GM13976 (cell line): Measurements from ENCODE around the gene PRKG1.

Experiments
- DNase-seq: peaks from one replicate; pipeline ENCODE4 v3.0.0; 2012; ENCODE audit warnings: low spot score
- in situ Hi-C: fragments of 300-500 bp; cut with MboI; formaldehyde crosslinking; loops from one replicate; pipeline ENCODE4 v1.12.0; 2022; ENCODE audit warnings: low sequenced_read_pairs, mixed read lengths, inconsistent platforms; ENCODE audit not compliant: unreplicated experiment
- TF ChIP-seq, protein P1 (sequence below): IDR thresholded peaks from 2 replicates; pipeline ENCODE4 v1.5.1; 2012; ENCODE audit warnings: borderline replicate concordance, mild to moderate bottlenecking; ENCODE audit not compliant: insufficient read depth; ENCODE audit errors: extremely low read depth, missing control alignments, control extremely low read depth

Gene PRKG1

DNA sequence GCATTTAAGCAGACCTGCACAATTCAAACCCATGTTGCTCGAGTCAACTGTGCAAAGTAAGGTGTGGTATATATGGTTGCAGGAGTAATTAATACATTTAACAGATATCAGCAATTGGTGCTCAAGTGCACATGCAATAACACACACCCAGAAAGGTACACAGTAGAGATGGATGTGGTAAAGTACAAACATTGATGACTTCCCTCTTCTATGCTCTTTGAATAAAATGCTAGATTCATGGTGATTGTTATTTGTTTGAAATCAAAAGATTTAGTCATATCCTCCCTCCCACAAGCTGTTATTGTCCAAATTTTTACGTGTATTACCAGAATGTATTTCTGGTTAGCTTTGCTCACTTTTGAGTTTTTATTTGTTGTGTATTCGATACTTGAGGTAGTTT is 887.1 kb downstream of the PRKG1 start:
- in situ Hi-C loops = loop anchor here (25.0 kb wide), 1 partner anchor 549 kb away; no protein-coding TSS in a partner anchor
- TF ChIP-seq, protein P1, sequence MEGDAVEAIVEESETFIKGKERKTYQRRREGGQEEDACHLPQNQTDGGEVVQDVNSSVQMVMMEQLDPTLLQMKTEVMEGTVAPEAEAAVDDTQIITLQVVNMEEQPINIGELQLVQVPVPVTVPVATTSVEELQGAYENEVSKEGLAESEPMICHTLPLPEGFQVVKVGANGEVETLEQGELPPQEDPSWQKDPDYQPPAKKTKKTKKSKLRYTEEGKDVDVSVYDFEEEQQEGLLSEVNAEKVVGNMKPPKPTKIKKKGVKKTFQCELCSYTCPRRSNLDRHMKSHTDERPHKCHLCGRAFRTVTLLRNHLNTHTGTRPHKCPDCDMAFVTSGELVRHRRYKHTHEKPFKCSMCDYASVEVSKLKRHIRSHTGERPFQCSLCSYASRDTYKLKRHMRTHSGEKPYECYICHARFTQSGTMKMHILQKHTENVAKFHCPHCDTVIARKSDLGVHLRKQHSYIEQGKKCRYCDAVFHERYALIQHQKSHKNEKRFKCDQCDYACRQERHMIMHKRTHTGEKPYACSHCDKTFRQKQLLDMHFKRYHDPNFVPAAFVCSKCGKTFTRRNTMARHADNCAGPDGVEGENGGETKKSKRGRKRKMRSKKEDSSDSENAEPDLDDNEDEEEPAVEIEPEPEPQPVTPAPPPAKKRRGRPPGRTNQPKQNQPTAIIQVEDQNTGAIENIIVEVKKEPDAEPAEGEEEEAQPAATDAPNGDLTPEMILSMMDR = no peak

DNA sequence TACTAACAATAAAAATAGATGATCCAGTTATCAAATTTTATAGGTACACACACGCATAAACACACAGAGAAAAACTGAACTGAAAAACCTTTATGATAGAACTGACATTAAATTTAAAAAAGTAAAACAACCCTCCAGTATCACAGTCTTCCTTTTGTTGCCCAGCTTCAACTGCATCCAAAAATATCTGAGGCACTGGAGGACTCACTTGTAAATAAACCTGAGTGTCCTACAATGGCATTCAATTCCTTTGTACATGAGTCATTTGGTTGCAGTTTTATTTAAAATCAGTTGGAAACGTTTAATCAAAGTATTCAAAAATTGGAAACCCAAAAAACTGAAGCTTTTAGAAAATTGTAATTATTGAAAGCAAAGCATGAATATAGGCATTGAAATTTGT is 890.3 kb downstream of the PRKG1 start:
- TF ChIP-seq, protein P1 = no peak
- in situ Hi-C loops = loop anchor here (25.0 kb wide), 1 partner anchor 552 kb away; no protein-coding TSS in a partner anchor
- no peak for DNase-seq

More for the DNA sequence above, 887.1 kb downstream of the PRKG1 start:
- DNase-seq = no peak

DNA sequence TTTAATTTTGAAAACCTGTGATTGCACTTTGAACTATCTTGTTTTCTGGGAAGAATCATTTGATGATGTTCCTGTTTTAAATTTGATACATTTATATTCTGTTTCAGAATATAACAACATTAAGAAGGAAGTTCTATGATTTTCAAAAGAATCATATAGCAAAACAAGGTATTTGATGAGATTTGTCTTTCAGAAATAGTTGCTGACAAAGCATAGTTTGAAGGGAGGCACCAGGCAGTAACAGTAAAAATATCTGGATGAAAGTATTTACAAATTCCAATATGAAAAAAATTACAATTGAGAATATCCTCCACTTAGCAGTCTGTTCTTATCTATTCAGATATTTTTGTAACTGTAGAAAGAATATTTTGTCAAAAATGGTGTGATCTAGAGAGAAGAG is 891.2 kb downstream of the PRKG1 start:
- no peak for DNase-seq
- in situ Hi-C loops = loop anchor here (25.0 kb wide), 1 partner anchor 553 kb away; no protein-coding TSS in a partner anchor
- TF ChIP-seq, protein P1 = no peak

DNA sequence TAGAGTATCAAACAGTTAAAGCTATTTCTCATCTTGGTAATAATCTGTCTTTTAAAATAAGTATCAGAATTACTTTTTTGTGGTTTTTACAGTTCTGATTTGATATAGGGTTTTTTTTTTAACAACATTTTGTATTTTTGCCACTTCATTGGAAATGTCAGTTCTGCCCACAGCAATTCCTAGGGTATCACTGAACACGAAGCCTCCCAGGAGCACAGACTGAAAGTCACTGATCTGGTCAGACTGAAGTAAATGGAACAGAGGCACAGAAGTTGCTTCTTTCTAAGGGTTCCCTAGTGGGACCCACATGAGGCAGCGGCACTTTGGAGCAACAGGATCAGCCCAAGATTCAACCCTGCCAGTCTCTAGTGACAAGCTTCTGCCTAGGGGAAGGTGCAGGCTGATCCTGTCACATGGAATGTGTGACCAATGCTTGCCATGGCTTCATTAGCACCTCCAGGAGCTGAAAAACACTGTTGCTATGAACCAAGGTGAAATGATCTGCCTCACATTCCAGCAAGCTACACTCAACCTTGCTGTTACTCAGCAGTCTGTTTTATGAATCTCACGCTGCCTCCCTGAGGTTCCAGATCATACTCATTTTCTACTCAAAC is 898.6 kb downstream of the PRKG1 start:
- TF ChIP-seq, protein P1 = no peak
- in situ Hi-C loops = loop anchor here (25.0 kb wide), 1 partner anchor 561 kb away; no protein-coding TSS in a partner anchor
- no peak for DNase-seq

DNA sequence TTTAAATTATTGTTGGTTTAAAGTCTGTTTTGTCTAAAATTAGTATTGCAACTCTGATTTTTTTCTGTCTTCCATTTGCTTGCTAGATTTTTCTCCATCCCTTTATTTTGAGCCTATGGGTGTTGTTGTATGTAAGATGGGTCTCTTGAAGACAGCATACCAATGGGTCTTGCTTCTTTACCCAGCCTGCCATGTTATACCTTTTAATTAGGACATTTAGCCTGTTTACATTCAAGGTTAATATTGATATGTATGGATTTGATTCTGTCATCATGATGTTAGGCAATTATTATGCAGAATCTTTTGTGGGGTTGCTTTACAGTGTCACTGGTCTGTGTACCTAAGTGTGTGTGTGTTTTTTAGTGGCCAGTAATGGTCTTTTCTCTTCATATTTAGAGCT is 906.5 kb downstream of the PRKG1 start:
- in situ Hi-C loops = no loop called here
- DNase-seq = no peak

DNA sequence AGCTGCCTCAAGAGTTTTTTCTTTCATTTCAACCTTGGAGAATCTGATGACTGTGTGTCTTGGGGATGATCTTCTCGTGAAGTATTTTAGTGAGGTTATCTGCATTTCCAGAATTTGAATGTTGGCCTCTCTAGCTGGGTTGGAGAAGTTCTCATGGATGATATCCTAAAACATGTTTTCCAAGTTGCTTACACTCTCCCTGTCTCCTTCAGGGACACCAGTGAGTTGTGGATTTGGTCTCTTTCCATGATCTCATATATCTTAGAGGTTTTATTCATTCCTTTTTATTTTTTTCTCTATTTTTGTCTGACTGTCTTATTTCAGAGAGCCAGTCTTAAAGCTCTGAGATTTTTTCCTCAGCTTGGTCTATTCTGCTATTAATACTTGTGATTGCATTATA is 907.4 kb downstream of the PRKG1 start:
- in situ Hi-C loops = no loop called here
- TF ChIP-seq, protein P1 = no peak
- no peak for DNase-seq

More for the DNA sequence above, 906.5 kb downstream of the PRKG1 start:
- TF ChIP-seq, protein P1 = no peak

DNA sequence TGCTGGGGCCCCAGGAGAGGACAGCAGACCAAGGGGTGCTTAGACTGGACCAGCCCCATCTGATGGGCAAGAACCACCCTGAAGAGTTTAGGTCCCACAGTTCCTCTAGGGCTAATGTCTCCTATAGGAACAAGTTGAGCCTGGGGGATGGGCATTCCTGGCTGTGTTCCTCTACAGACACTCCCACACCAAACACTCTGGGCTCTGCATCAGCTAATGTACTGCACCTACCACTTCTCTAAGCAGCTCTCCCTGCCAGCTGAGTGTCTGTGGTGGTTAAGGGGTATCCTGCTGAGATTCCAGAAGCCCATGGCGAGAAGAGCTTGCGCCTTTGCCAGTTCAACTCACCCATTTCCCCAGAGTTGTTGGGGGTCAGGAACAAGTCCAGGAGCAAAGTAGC is 909.2 kb downstream of the PRKG1 start:
- in situ Hi-C loops = no loop called here
- TF ChIP-seq, protein P1 = no peak
- DNase-seq = no peak
